Raji (cell line): ENCODE measurements around the gene WAC.

Experiments
- POLR2A ChIP-seq: IDR thresholded peaks from 2 replicates; pipeline ENCODE4 v1.6.1; 2011; ENCODE audit warnings: low read depth, low read length, control low read depth; ENCODE audit not compliant: insufficient read depth

The WAC gene

DNA sequence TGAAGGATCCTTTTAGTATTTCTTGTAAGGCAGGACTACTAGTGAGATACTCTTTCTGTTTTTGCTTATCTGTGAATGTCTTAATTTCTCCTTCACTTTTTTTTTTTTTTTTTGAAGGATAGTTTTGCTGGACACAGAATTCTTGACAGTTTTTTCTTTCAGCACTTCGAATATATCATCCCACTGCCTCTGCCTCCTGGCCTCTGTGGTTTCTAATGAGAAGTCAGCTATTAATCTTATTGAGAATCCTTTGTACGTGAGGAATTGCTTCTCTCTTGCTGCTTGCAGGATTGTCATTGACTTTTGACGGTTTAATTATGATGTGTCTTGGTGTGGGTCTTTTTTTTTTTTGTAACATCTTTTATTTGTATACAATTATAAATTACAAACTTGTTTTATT lies 12.6 kb upstream of the WAC start:
- TF ChIP-seq POLR2A, result no peak

DNA sequence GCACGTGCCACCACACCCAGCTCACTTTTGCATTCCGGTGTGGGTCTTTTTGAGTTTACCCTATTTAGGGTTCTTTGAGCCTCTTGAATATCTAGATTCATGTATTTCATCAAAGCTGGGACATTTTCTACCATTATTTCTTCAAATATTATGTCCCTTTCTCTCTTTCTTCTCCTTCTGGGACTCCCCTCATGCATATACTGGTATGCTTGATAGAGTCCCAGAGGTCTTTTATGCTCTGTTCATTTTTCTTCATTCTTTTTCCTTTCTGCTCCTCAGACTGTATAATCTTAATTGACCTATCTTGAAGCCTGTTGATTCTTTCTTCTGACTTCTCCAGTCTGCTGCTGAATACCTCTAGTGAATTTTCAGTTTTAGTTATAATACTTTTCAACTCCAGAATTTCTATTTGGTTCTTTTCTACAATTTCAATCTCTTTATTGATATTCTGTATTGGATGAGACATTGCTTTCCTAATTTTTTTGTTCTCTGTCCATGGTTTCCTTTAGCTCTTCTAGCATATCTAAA lies 9.1 kb upstream of the WAC start:
- no peak for TF ChIP-seq POLR2A

- no peak for TF ChIP-seq POLR2A
Observed at GRCh38 chr10:28530751-28531150, 2.2 kb upstream of the WAC start.

DNA sequence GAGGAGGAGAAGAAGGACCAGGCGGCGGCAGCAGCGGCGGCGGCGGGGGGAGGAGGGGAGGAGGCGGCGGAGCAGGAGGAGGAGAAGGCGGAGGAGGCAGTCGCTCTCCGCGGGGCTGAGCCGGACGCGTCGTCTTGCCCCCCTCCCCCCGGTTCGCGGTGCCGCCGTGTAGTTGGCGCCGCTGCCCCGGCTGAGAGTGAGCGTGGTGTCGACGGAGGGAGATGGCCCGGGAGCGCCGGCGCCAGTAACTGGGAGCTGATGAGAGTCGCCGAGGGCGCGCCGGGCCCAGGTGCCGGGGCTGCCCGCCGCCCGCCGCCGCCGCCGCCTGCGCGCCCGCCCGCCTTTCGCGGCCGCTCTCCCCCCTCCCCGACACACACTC lies 257 bp downstream of the WAC start:
- TF ChIP-seq POLR2A, result no peak

- TF ChIP-seq POLR2A, result 0 out of 2 replicates have a peak, but pooled peaks have one; percentile 30
Observed at GRCh38 chr10:28533571-28534304, 820 bp downstream of the WAC start.

- no peak for TF ChIP-seq POLR2A
Observed at GRCh38 chr10:28535846-28536245, 2.9 kb downstream of the WAC start.

- TF ChIP-seq POLR2A, result no peak
Observed at GRCh38 chr10:28538595-28538994, 5.7 kb downstream of the WAC start.

DNA sequence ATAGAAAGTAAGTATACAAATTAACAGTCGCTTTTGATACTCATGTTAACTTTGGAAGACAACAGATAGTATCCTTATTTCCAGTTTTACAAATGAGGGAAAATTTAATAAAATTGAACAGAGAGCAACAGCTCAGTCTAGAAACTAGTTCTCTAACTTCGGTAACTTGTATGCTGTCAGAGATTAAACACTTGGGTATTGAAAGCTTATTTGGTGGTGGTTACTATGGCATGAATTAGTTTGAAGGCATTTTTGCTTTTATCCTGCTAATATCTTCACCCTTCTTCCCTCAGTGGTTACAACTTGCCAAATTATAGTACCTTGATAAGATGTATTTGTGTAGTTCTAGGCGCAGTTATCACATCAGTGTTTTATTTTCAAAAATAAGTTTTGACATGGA lies 7.2 kb downstream of the WAC start:
- no peak for TF ChIP-seq POLR2A

DNA sequence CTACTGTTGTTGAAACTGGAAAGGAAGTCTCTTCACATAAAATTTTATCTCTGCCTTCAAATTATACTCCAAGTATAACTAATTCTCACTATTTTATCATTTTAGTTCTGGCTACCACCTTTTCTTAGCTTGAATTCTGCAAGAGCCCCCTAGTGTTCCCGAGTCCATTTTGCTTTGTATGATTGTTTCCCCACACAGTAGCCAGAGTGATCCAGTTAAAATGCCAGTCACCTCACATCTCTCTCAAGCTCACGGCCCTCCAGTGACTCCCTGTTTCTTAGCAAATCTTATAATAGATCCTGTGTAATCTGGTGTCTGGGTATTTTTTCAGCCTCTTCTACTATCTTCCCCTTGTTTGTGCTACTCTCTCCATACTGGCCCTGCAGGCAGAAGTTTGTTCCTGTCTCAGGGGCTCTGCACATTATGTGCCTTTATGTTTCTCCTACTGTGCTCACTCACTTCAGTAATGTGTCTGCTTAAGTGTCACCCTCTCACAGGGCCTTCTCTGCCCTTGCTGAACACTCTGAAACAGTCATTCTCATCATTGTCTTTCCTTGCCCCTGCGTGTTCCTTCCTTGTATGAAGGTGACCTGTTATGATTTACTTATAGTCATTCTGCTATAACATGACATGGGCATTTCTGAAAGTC lies 8.9 kb downstream of the WAC start:
- no peak for TF ChIP-seq POLR2A

DNA sequence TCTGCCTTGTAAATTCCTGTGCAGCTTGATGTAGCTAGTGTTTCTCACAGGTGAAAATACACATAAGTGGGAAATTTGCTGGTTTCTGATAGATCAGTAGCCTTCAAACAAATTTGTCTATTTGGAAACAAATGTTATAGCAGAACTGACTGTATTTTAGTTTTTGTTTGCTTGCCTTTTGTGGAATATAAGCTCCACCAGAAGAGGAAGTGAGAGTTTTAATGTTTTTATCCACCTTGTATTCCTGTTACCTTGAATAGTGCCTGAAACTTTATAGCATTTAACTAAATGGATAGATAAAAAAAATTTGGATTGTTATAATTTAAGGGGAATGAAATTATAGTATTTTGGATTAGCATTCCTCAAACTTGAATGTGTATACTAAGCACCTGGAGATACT lies 9.8 kb downstream of the WAC start:
- TF ChIP-seq POLR2A, result no peak

- TF ChIP-seq POLR2A, result no peak
Observed at GRCh38 chr10:28544058-28544457, 11.1 kb downstream of the WAC start.

DNA sequence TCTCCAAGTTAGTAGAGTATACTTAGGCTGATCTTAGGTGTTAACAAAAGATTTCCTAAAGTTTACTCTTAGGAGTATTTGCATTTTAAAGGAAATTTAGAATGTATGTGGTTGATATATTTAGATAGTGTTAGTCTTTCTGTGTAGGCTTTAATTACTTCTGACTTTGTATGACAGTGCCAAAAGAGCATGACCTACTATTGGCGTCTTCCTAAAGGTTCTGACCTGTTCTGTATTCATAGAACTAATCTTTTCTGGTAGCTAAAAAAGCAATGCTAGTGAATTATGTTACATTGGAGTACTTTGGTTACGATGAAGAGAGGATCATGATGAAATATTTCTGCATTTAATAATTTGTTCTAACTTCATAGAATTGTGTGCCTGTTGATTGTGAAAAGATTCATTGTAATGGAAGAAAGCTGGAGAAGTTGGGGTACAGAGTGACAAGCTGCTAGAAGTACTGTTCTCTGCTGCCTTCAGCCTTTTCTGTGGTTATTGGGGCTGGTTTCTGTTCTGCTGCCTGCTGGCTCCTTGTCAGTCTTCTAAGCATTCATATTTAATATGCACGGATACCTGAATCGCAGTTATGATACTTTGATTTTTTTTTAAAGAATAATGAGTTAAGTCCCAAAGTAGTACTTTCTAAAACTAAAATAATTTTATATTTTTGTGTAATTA lies 13.2 kb downstream of the WAC start:
- TF ChIP-seq POLR2A, result no peak

GRCh38 chr10:28548781-28549498 lies 16.0 kb downstream of the WAC start:
- TF ChIP-seq POLR2A, result no peak

DNA sequence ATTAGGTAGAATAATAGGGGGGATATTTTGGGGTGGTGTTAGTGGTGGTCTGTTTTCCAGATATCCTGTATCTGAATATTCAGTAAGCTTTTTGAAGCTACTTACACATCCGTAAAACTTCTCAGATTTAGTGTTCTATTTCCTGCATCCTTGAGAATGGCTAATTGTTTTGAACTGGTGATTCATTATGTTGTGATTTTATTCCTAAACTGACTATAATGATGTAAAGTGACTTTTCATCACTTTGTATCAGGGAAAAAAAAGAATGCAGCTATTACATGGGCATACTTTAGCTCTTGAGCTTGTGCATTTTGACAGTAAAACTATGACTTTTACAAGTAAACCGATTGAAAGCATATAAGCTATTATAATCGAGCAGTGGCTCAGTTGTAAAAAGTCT lies 18.2 kb downstream of the WAC start:
- TF ChIP-seq POLR2A, result no peak

DNA sequence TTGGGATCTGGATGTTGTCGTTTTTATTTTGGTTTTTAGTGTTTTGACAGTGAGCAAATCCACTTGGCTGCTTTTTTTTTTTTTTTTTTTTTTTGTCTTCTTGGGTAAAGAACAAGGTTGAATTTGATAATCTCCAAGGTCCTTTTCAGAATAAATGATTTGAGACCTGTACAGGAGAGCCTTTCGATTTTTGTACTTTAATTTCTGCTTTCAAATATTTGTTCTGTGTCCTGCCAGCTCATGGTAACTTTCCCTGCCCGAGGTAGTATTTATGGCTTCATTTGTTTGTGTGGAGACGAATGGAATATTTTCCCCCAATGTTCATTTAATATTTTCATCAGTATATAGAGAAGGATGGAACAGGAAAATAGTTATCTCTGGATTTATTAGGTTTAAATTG lies 19.9 kb downstream of the WAC start:
- no peak for TF ChIP-seq POLR2A
